AG09319 (cell line): Measurements from ENCODE around the gene HTR6.

Experiments
- DNase-seq: peaks from one replicate; pipeline ENCODE4 v3.0.0-alpha.2; 2010; ENCODE audit warnings: low read depth; ENCODE audit errors: extremely low read depth
- TF ChIP-seq, protein P1 (sequence below): IDR thresholded peaks from 2 replicates; pipeline ENCODE4 v1.5.1; 2011; ENCODE audit warnings: low read depth, mild to moderate bottlenecking, inconsistent platforms, low read length, moderate library complexity

Gene HTR6

DNA sequence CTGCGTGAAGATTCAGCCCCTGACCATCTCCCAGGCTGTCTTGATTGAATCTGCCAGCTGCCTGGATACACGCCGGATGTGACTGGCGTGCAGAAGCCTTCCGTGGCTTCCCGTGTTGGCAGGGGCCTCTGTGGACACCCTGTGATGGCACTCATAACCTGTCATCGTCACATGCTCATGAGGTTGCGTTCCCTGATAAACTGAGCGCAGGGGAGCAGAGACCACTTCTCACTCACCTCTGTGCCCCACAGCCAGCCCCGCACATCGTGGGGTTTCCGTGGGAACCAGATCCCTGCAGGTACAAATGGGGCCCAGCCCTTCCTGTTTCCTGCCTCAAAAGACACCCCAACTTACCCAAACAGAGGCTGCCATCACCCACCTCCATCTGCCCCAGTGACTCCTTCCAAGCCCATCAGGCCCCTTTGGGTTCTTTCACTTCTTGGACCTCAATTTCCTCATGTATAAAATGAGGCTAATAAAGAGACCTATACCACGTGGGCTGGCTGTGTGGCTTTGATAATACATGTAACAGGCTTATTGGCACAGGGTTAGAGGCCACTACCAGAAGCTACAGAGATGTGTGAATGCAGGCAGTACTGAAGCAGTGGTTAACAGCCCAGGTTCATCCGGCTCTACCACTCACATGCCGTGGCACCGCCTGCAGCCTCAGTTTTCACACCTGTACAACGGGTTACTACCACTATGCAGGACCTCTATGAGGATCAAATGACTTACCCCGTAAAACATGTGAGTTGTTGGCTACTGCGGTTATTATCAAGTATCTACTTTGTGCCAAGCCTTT, 23.6 kb downstream of the HTR6 start:
- DNase-seq = no peak
- TF ChIP-seq, protein P1, sequence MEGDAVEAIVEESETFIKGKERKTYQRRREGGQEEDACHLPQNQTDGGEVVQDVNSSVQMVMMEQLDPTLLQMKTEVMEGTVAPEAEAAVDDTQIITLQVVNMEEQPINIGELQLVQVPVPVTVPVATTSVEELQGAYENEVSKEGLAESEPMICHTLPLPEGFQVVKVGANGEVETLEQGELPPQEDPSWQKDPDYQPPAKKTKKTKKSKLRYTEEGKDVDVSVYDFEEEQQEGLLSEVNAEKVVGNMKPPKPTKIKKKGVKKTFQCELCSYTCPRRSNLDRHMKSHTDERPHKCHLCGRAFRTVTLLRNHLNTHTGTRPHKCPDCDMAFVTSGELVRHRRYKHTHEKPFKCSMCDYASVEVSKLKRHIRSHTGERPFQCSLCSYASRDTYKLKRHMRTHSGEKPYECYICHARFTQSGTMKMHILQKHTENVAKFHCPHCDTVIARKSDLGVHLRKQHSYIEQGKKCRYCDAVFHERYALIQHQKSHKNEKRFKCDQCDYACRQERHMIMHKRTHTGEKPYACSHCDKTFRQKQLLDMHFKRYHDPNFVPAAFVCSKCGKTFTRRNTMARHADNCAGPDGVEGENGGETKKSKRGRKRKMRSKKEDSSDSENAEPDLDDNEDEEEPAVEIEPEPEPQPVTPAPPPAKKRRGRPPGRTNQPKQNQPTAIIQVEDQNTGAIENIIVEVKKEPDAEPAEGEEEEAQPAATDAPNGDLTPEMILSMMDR = no peak

- TF ChIP-seq, protein P1 = no peak
- no peak for DNase-seq
These were observed 24.5 kb downstream of the HTR6 start for GRCh38 chr1:19689085-19689757.

GRCh38 chr1:19689856-19690255, 25.2 kb downstream of the HTR6 start:
- TF ChIP-seq, protein P1 = no peak
- no peak for DNase-seq

GRCh38 chr1:19690342-19690741, 25.7 kb downstream of the HTR6 start:
- DNase-seq = no peak

GRCh38 chr1:19694298-19694697, 29.6 kb downstream of the HTR6 start:
- TF ChIP-seq, protein P1 = no peak
- no peak for DNase-seq

More at GRCh38 chr1:19690342-19690741, 25.7 kb downstream of the HTR6 start:
- TF ChIP-seq, protein P1 = no peak

DNA sequence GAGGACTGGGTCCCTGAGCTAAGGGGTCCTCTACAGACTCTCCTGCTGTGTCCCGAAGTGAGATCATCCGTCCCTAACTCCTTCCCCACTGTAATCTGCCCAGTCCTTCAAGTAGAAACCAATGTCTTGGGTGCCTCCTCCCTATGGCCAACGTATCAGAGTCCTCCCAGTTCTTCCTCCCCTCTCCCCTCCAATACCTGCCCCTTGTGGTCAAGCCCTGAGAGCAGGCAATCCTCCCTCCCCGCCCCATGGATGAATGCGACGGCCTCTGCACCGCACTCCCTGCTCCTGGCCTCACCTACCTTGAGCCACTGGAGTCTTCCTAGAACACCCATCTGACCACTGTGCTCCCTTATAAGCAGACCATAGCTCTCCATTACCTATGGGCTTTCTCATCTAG, 31.1 kb downstream of the HTR6 start:
- no peak for DNase-seq
- TF ChIP-seq, protein P1 = no peak

GRCh38 chr1:19696820-19697219, 32.1 kb downstream of the HTR6 start:
- no peak for DNase-seq
- TF ChIP-seq, protein P1 = no peak
